Measurements from ENCODE around the gene B3GNT8. TPM values are rescaled to one million over a fixed set of nuclear protein-coding genes. Genes with fewer than 3 reads are reported as not detected.

Gene B3GNT8
- total and polyA plus RNA-seq, 9 of the 15 experiments (the other 6 are each of a cell fraction or from before 2014, with no cell fraction given), result 0.11 to 2.9 (median 0.65) TPM; not detected in 2

DNA sequence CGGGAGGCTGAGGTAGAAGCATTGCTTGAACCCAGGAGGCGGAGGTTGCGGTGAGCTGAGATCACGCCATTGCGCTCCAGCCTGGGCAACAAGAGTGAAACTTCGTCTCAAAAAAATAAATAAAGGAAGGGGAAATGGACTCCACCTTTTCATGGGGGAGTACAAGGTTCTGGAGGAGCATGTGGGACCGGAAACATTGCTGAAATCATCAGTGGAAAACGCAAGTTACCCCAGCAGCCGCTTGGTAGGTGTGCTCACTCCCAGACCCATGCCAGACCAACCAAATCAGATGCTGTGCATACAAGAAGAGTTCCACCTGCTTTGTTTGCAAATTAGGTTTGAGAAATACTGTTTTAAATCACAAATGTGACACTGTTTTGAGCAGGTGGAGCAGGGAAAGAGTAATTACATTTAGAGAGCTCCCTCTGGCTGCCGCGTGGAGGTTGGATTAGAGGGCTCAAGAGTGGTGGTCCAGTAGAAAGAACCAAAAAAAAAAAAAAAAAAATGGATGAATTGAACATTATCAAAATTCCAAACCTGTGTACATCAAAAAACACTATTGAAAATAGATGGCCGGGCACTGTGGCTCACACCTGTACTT lies 20.7 kb upstream of the B3GNT8 start (continued):
- TF ChIP-seq, protein P1, sequence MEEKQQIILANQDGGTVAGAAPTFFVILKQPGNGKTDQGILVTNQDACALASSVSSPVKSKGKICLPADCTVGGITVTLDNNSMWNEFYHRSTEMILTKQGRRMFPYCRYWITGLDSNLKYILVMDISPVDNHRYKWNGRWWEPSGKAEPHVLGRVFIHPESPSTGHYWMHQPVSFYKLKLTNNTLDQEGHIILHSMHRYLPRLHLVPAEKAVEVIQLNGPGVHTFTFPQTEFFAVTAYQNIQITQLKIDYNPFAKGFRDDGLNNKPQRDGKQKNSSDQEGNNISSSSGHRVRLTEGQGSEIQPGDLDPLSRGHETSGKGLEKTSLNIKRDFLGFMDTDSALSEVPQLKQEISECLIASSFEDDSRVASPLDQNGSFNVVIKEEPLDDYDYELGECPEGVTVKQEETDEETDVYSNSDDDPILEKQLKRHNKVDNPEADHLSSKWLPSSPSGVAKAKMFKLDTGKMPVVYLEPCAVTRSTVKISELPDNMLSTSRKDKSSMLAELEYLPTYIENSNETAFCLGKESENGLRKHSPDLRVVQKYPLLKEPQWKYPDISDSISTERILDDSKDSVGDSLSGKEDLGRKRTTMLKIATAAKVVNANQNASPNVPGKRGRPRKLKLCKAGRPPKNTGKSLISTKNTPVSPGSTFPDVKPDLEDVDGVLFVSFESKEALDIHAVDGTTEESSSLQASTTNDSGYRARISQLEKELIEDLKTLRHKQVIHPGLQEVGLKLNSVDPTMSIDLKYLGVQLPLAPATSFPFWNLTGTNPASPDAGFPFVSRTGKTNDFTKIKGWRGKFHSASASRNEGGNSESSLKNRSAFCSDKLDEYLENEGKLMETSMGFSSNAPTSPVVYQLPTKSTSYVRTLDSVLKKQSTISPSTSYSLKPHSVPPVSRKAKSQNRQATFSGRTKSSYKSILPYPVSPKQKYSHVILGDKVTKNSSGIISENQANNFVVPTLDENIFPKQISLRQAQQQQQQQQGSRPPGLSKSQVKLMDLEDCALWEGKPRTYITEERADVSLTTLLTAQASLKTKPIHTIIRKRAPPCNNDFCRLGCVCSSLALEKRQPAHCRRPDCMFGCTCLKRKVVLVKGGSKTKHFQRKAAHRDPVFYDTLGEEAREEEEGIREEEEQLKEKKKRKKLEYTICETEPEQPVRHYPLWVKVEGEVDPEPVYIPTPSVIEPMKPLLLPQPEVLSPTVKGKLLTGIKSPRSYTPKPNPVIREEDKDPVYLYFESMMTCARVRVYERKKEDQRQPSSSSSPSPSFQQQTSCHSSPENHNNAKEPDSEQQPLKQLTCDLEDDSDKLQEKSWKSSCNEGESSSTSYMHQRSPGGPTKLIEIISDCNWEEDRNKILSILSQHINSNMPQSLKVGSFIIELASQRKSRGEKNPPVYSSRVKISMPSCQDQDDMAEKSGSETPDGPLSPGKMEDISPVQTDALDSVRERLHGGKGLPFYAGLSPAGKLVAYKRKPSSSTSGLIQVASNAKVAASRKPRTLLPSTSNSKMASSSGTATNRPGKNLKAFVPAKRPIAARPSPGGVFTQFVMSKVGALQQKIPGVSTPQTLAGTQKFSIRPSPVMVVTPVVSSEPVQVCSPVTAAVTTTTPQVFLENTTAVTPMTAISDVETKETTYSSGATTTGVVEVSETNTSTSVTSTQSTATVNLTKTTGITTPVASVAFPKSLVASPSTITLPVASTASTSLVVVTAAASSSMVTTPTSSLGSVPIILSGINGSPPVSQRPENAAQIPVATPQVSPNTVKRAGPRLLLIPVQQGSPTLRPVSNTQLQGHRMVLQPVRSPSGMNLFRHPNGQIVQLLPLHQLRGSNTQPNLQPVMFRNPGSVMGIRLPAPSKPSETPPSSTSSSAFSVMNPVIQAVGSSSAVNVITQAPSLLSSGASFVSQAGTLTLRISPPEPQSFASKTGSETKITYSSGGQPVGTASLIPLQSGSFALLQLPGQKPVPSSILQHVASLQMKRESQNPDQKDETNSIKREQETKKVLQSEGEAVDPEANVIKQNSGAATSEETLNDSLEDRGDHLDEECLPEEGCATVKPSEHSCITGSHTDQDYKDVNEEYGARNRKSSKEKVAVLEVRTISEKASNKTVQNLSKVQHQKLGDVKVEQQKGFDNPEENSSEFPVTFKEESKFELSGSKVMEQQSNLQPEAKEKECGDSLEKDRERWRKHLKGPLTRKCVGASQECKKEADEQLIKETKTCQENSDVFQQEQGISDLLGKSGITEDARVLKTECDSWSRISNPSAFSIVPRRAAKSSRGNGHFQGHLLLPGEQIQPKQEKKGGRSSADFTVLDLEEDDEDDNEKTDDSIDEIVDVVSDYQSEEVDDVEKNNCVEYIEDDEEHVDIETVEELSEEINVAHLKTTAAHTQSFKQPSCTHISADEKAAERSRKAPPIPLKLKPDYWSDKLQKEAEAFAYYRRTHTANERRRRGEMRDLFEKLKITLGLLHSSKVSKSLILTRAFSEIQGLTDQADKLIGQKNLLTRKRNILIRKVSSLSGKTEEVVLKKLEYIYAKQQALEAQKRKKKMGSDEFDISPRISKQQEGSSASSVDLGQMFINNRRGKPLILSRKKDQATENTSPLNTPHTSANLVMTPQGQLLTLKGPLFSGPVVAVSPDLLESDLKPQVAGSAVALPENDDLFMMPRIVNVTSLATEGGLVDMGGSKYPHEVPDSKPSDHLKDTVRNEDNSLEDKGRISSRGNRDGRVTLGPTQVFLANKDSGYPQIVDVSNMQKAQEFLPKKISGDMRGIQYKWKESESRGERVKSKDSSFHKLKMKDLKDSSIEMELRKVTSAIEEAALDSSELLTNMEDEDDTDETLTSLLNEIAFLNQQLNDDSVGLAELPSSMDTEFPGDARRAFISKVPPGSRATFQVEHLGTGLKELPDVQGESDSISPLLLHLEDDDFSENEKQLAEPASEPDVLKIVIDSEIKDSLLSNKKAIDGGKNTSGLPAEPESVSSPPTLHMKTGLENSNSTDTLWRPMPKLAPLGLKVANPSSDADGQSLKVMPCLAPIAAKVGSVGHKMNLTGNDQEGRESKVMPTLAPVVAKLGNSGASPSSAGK (IDR thresholded peaks at IDR 0.05), result no peak
- TF ChIP-seq TEAD4 (IDR thresholded peaks at IDR 0.05; ENCODE audit: low read length) (no peak), TEAD4 (CRISPR knock-in tag; IDR thresholded peaks at IDR 0.05; ENCODE audit: borderline replicate concordance) (no peak), ZNF551 (CRISPR knock-in tag; IDR thresholded peaks at IDR 0.05) (no peak)

Data from K562 (cell line).